ENCODE data around the gene ASIC2.
A peak's percentile ranks its signal among the peaks of the same experiment; 100 is the strongest.

The ASIC2 gene

GRCh38 chr17:33242375-33243124 is 50.5 kb downstream of the ASIC2 start:
- no peak for DNase-seq

DNA sequence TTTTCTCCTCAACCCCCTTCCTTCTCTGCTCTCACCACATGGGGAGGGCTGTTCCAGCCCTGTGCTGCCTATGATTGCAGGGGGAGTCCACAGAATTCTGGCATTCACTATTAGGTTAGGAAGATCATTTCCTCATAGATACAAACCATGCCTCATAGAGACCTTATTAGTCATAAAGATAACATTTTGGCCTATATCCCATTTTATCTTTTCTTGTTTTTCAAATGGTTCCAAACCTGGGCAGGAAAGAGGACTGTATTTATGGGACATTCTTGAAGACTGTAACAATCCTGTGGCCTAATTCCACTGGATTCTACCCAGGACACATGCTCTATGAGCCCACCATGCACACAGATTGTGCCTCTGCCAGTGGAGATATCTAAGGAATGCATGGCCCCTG is 51.7 kb downstream of the ASIC2 start:
- DNase-seq, result no peak

DNA sequence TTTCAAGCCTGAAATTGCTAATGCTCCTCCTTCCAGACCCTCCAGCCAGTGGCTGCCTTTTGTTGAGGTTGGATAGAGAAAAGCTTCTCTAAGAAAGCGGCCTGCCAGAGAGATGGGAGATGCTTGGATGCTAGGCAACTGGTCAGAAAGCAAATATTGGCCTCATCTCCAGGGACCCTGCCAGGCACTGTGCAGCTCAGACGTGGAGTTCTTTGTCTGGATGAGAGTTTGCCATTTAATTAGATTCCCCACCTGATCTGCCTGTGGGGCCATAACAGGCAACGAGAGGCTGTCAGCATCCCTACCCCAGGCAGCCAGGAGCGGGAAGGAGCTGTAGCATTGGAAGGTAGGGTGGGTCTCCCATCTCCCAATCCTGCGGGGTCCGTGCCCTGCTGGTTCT is 52.7 kb downstream of the ASIC2 start:
- DNase-seq, result peak; percentile 59

GRCh38 chr17:33239702-33240101 is 53.4 kb downstream of the ASIC2 start:
- no peak for DNase-seq

GRCh38 chr17:33234930-33235685 is 58.0 kb downstream of the ASIC2 start:
- peak; percentile 38 for DNase-seq

- DNase-seq, result no peak
These were observed 58.9 kb downstream of the ASIC2 start for GRCh38 chr17:33234233-33234632.

DNA sequence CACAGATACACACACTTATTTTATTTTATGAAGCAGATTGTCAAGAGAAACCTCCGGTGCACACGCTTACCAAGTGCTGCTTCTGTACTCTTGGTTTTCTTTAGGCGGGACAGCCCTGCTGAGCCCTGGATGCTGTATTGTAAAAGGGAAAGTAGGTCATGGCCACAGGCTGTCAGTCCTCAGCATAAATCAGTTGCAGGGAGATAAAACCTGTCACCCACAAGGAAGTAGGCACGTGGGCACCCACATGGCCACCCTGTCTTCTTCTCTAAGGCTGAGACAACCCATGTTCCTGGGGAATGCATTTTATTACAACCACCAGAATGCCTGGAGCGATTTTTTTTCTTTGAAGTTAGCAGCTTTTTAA is 59.3 kb downstream of the ASIC2 start:
- peak; percentile 89 for DNase-seq

GRCh38 chr17:33229499-33229898 is 63.6 kb downstream of the ASIC2 start:
- no peak for DNase-seq

- no peak for DNase-seq
These were observed 64.1 kb downstream of the ASIC2 start for GRCh38 chr17:33229028-33229427.

DNA sequence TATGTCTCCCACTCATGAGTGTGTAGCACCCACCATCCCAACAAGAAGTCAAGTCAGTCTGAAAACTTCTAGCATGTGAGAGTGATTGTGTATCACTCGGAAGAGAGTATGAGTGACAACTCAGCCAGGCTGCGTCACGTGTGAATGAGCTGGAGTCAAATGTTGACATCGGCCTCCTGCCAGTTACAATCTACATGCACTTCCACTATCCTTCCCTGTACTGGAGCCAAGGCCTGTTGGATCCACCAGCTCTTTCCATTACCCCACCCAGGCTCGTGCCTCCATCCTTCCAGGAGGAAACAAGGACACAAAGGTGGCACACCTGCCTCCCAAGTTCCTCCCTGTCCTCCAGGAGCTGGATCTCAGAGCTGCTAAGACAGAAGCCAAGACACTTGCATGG is 64.5 kb downstream of the ASIC2 start:
- no peak for DNase-seq

DNA sequence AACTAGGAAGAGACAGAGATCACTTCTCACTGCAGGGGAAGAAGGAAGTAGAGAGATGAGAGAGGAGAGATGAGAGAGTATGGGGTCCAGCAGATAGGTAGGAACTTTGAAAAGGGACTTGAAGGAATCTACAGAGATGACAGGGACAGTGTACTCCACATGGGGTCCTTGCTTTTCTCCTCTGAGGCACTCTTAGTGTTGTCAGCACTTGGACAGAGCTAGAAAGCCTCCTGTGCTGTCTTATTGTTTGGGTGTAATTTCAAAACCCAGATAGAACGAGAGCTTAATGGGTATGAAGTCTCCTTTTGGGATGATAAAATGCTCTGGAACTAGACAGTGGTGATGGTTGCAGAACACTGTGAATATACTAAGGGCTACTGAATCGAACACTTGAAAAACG is 65.2 kb downstream of the ASIC2 start:
- no peak for DNase-seq

- no peak for DNase-seq
These were observed 67.1 kb downstream of the ASIC2 start for GRCh38 chr17:33225994-33226393.

GRCh38 chr17:33225509-33225908 is 67.6 kb downstream of the ASIC2 start:
- no peak for DNase-seq

DNA sequence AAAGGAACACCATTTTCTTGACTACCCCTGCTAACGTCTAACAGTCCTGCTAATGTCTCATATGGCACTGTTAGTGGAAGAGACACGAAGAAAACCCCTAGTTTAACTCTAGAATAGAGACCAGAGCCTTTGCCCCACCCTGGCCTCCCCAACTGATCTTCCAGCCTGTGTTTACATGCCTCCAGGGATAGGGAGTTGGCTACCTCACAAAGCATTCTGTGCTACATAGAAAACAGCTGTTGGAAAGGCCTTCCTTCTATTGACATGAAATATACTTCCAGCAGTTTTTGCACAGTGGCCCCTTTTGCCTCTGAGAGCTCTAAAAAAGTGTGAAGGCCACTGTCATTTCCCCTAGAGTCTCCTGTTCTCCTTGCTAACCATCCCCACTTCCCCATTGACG is 73.1 kb downstream of the ASIC2 start:
- DNase-seq, result no peak

GRCh38 chr17:33218698-33219601 is 74.1 kb downstream of the ASIC2 start:
- no peak for DNase-seq

- no peak for DNase-seq
These were observed 75.2 kb downstream of the ASIC2 start for GRCh38 chr17:33217891-33218290.

- DNase-seq, result no peak
These were observed 78.1 kb downstream of the ASIC2 start for GRCh38 chr17:33214996-33215395.

- DNase-seq, result no peak
These were observed 82.8 kb downstream of the ASIC2 start for GRCh38 chr17:33210285-33210684.

DNA sequence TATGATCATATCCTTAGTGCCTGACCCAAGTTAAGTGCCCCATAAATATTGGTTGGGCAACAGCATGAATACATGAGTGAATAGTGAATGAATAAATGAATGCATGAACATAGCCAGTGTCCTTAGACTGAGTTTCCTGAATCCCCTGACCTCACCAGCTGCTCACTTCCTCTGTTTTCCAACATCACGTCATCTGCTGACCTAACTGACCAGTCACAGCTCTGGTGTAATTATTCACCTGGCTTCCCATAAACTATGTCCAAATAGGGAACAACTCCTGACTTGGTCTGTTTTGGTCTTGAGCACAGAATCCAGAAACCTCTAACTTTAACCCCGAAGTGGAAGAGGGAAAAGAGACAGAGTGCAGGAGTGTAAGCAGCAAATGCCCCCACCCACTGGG is 83.4 kb downstream of the ASIC2 start:
- no peak for DNase-seq

DNA sequence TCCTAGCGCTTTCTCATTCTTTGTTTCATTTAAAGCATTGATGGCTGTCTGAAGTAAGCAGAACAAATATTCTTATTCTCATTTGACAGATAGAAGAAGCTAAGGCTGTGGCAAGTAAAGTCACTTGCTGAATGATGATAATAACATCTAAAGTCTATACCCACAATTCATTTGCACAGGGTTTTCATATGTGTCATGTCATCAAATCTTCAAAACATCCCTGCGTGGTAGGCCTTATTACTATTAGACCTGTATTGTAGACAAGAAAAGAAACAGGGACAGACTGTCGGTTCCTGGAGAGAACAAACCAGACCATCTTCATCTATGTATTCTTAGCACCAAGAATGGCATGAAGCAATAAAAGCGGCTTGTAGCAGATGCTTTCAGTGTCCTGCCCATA is 85.9 kb downstream of the ASIC2 start:
- no peak for DNase-seq

DNA sequence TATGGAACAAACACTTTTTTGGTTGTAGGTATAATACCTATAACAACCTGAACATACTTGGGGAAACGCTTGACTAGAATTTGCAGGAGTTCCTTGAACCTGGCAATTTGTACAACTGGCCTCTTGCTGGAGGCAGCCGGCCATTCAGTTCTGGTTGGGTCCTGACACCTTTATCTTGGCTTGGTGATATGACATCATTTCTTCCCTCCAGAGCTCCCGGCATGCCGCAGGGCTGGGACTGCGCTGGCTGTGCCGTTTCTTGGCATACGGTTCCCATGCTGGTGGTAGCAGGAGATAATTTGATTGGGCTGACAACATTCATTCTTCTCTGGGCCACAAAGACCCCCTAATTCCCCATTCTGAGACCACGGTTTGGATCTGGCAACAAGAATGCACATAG is 87.5 kb downstream of the ASIC2 start:
- no peak for DNase-seq

DNA sequence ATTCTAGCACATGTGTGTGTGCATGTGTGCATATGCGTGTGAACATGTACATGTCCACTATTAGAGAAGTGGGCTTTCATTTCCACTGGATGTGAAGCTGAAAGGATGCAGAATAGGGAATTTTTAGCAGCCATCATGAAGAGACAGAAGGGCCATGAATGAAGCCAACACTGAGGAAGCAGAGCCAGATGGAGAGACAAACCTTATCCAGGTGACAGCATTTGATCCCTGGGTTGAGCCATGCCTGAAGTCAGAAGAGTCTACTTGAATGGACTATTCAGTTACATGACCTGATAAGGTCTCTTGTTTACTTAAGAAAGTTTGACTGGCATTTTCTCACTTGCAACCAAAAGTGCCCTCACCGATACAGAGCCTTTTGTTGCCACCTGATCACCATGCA is 88.4 kb downstream of the ASIC2 start:
- DNase-seq, result no peak

DNA sequence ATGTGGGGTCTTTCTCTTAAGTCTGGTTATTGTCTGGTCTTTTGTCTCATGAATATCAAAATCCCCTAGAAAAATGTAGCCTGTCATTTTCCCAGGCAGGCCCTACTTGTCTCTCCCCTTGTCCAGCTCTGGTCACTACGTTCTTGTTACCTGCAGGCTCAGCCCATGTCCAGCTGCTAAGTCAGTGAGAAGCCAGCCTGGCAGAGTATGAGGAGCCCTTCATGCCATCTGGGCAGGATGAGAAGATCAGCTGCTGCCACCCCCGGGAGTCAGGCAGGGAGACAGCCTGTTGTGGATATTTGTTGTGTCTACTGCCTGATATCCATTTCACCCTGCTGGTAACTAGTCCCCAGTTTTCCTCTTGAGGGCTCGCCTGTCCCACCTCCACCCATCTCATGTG is 88.9 kb downstream of the ASIC2 start:
- DNase-seq, result no peak
